Breast epithelium (tissue), 3 donors: Measurements from ENCODE around the gene TCEAL5.
A peak's percentile ranks its signal among the peaks of the same experiment; 100 is the strongest.

Experiments used
- CTCF ChIP-seq, 3 donors: fragments of 450-650 bp; IDR thresholded peaks; one replicate each; pipeline ENCODE4 v1.5.1; 2016 to 2017; ENCODE audit warnings: antibody characterized with exemption in 3 of 3, mild to moderate bottlenecking in 3 of 3, moderate library complexity in 3 of 3
- POLR2A ChIP-seq: fragments of 450-650 bp; IDR thresholded peaks from one replicate; pipeline ENCODE4 v1.6.1; 2016; ENCODE audit warnings: antibody characterized with exemption, mild to moderate bottlenecking, moderate library complexity
- POLR2AphosphoS5 ChIP-seq, 3 donors: sonication (generic); formaldehyde crosslinking; IDR thresholded peaks; one replicate each; pipeline ENCODE4 v1.6.1; 2017; ENCODE audit warnings: antibody characterized with exemption in 3 of 3

- TF ChIP-seq CTCF (IDR thresholded peaks at IDR 0.05) = peak in 1 of 3 donors; percentile 24
- no peak for TF ChIP-seq POLR2AphosphoS5 (IDR thresholded peaks at IDR 0.05)
- TF ChIP-seq POLR2A = no peak
These were observed 28.0 kb downstream of the TCEAL5 start for GRCh38 chrX:103248553-103248952.
